HUDEP-2 (cell line): Measurements from ENCODE around the gene CD22.
A peak's percentile ranks its signal among the peaks of the same experiment; 100 is the strongest.

Source experiments
- DNase-seq, 76 experiments: peaks; one replicate each; lab custom pipeline; 2025; ENCODE audit not compliant: unreplicated experiment in 76 of 76; lab: John Stamatoyannopoulos, UW

CD22 gene

GRCh38 chr19:35295792-35296462 is 33.1 kb upstream of the CD22 start:
- DNase-seq: peak in 3 of 76 experiments; percentile 9 to 17 (median 11)

DNA sequence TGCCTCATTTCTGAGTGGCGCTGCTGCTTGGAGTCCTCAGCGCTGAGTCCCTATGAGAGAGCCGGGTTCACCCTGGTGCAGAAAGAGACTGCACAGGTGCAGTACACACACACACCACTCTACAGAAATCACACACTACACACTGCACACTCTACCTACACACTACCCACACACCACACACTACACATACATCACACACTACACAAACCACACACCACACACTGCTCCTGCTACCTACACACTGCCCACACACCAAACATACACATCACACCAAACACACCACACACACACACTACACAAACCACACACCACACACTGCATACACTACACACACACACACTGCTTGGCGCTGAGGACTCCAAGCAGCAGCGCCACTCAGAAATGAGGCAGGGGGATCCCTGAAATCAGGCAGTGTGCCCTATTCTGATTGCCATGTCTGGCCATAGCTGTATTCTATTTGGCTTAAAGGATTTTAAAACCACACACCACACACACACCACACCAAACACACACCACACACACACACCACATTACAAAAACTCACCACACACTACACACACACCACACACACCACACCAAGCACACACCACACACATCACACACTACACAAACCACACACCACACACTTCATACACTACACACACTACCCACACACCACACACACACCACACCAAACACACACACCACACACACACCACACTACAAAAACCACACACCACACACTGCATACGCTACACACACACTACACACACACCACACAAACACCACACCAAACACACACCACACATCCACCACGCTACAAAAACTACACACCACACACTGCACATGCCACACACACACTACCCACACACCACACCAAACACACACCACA is 32.1 kb upstream of the CD22 start:
- no peak for DNase-seq

DNA sequence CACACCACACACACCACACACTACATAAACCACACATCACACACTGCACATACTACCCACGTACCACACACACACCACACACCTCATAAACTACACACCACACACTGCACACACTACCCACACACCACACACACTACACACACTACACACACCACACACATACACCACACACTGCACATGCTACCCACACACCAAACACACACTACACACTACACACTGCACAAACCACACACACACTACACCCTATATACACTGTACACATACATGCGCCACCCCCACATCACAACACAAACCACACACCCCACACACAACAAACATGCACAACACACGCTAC is 31.5 kb upstream of the CD22 start:
- DNase-seq: no peak

GRCh38 chr19:35297922-35298321 is 31.1 kb upstream of the CD22 start:
- no peak for DNase-seq

DNA sequence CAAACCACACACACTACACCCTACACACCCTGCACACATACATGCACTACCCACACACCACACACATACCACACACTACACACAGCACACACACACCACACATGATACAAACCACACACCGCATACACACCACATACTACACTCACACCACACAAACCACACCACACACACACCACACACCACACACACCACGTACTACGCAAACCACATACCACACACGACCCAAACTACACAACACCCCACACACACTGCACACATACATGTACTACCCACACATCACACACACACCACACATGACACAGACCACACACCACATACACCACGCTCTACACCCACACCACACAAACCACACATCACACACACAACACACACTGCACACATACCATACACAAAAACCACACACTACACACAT is 30.4 kb upstream of the CD22 start:
- no peak for DNase-seq

DNA sequence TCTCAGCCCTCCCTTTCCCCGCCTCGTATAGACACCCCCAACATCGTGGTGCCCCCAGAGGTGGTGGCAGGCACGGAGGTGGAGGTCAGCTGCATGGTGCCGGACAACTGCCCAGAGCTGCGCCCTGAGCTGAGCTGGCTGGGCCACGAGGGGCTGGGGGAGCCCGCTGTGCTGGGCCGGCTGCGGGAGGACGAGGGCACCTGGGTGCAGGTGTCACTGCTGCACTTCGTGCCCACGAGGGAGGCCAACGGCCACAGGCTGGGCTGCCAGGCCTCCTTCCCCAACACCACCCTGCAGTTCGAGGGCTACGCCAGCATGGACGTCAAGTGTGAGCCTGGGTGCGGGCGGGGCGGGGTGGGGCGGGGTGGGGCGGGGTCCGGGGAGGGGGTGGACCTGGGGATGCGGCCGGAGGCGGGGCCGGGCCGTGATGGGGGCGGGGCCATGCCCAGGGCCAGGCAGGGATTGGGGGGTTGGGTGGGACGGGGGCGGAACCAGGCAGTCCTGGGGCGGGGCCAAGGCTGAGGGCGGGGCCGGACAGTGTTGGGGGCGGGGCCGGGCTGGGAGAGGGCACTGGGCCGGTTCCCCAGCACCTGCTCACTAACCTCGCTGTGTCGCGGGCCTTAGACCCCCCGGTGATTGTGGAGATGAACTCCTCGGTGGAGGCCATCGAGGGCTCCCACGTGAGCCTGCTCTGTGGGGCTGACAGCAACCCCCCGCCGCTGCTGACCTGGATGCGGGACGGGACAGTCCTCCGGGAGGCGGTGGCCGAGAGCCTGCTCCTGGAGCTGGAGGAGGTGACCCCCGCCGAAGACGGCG is 29.3 kb upstream of the CD22 start:
- DNase-seq: peak in 7 of 76 experiments; percentile 14 to 36 (median 23)

DNA sequence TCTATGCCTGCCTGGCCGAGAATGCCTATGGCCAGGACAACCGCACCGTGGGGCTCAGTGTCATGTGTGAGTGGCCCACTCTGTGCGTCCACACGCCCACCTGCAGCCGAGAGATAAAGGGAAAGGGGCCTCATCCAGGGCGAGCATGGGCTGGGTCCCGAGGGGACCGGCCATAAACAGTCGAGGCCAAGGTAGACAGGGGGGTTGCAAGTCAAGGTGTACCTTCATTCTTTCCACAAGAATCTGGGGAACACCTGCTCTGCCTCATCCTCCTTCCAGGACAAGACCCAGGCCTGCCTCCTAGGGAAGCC is 28.7 kb upstream of the CD22 start:
- no peak for DNase-seq

- DNase-seq: no peak
These were observed 27.0 kb upstream of the CD22 start for GRCh38 chr19:35301961-35302360.

- DNase-seq: no peak
These were observed 26.5 kb upstream of the CD22 start for GRCh38 chr19:35302446-35302845.

DNA sequence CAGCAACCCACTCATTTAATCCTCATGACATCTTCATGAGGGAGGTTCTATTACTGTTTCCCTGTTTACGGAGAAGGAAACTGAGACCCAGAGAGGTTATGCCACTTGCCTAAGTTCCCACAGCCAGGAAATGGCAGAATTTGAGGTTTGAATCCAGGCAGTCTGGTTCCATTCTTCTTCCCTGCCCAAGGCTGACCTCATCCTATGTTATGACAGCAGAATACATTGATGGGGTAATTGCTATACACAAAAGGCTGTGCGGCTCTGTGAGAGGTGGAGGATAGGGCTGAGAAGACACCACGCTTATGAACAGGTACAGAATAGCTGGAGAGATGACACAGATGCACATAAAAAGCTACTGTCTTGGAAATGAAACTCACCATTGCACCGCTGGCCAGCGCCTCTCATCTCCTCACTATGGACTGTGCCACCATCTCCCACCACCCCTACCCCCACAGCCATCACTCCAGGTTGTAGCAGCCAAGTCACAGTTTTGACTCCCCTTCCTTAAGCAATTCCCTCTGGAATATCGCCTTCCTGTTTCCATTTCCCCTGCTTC is 25.6 kb upstream of the CD22 start:
- no peak for DNase-seq

DNA sequence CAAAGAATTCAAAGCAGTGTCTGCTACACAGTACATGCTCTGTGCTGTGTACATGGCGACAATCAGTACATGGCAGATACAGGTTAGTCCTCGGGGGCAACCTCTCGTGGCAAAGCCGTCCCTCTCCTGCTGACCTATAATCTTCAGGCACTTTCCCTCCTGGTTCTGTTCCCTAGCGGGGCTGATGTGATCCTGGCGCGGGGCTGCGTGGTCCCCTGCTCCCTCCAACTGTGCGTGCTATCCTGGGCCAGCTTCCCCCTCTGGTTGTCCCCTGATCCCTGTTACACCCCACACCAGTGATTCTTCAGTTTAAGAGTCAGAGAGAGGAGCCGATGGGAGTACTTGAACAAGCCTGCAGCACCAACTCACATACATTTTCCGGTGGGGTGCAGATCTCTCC is 25.0 kb upstream of the CD22 start:
- no peak for DNase-seq

- no peak for DNase-seq
These were observed 23.8 kb upstream of the CD22 start for GRCh38 chr19:35305181-35305580.

DNA sequence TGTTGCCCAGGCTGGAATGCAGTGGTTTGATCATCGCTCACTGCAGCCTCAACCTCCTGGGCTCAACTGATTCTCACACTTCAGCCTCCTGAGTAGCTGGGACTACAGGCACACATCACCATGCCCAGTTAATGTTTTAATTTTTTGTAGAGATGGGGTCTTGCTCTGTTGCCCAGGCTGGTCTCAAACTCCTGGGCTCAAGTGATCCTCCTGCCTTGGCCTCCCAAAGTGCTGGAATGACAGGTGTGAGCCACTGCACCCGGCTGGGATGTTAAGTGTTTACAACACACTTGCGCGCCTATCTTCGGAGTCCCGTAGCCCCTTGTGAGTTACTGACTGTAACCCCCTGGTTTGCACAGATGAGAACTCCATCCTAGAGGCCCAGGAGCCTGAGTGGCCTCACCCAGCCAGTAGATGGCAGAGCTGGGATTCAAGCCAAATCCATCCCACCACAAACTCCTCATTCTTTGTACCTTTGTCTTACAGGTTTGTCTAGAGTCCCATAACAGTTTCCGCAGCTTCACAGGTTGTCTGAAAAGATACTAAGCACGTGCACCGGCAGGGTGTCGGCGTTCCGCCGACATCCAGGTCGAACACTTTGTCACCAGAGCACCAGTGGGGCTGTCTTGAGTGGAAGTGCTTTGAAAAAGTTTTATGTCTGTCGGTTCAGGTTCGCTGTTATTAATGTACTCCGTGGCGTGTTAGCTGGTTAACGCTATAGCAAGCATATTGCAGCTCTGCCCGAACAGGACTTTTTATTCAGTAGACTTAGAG is 22.3 kb upstream of the CD22 start:
- peak in 9 of 76 experiments; percentile 11 to 47 (median 22) for DNase-seq

DNA sequence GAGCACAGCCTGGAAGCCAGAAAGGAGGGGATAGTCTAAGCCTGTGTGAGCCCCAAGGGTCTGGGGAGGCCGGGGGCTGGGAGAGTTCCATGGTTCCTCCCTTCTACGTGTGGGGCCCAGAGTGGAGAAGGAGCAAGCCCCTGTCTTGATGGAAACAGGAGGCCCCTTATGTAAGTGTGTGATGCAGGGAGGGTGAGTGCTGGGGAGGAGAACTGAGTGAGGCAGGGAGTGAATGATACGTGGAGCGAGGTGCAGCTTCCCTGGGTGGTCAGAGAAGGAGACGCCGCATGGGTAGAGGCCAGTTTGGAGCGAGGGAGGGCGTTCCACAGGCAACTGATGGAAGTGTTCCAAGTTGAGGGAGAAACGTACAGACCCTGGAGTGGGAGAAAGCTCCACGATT is 21.1 kb upstream of the CD22 start:
- DNase-seq: no peak

DNA sequence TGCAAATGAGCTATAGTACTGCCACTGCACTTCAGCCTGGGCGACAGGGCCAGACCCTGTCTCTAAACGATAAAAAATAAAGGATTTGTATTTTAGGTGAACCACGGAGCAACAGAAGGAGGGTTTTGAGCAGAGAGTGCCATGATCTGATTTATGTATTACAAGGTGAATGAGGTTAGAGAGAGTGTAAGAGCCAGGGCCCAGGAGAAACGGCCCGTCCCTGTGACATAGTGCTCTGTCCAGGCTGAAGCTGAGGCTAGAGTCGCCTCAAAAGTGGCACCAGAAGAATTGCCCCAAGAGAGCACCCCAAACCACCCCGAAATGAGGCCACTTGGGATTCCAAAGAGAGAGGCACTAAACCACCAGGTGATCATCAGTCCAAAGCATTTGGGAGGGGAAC is 20.1 kb upstream of the CD22 start:
- DNase-seq: no peak

- no peak for DNase-seq
These were observed 19.3 kb upstream of the CD22 start for GRCh38 chr19:35309481-35310279.

- no peak for DNase-seq
These were observed 18.7 kb upstream of the CD22 start for GRCh38 chr19:35310331-35310730.

GRCh38 chr19:35310811-35311465 is 18.0 kb upstream of the CD22 start:
- DNase-seq: no peak
